HG03045 (cell line): ENCODE results near the gene CHMP1B.
"Not testable (repeated sequence)": the region's sequence is repeated elsewhere in the genome, so short reads cannot be mapped to it uniquely, and the experiment has no call there.

Source experiments
- ATAC-seq: cut with Tn5 transposase; IDR thresholded peaks from one replicate; pipeline ENCODE4 v1.9.1; 2021; ENCODE audit warnings: mild to moderate bottlenecking, moderate library complexity; ENCODE audit not compliant: unreplicated experiment

Gene CHMP1B

GRCh38 chr18:11866764-11867163, 15.6 kb downstream of the CHMP1B start:
- ATAC-seq: no peak

GRCh38 chr18:11868230-11868629, 17.0 kb downstream of the CHMP1B start:
- no peak for ATAC-seq

- ATAC-seq: no peak
These were observed 20.3 kb downstream of the CHMP1B start for GRCh38 chr18:11871501-11871900.

GRCh38 chr18:11872479-11873136, 21.4 kb downstream of the CHMP1B start:
- no peak for ATAC-seq

GRCh38 chr18:11873670-11874340, 22.6 kb downstream of the CHMP1B start:
- no peak for ATAC-seq

- no peak for ATAC-seq
These were observed 23.5 kb downstream of the CHMP1B start for GRCh38 chr18:11874676-11875075.

GRCh38 chr18:11877497-11878135, 26.4 kb downstream of the CHMP1B start:
- ATAC-seq: no peak

GRCh38 chr18:11880586-11881304, 29.5 kb downstream of the CHMP1B start:
- ATAC-seq: no peak

- ATAC-seq: no peak
These were observed 31.4 kb downstream of the CHMP1B start for GRCh38 chr18:11882636-11883035.

- no peak for ATAC-seq
These were observed 31.9 kb downstream of the CHMP1B start for GRCh38 chr18:11883153-11883552.

- ATAC-seq: no peak
These were observed 33.3 kb downstream of the CHMP1B start for GRCh38 chr18:11884396-11885030.

- ATAC-seq: no peak
These were observed 34.2 kb downstream of the CHMP1B start for GRCh38 chr18:11885278-11885947.

- no peak for ATAC-seq
These were observed 35.4 kb downstream of the CHMP1B start for GRCh38 chr18:11886577-11887110.

GRCh38 chr18:11887328-11888128, 36.3 kb downstream of the CHMP1B start:
- ATAC-seq: no peak

GRCh38 chr18:11888726-11889125, 37.5 kb downstream of the CHMP1B start:
- no peak for ATAC-seq

GRCh38 chr18:11889284-11889683, 38.1 kb downstream of the CHMP1B start:
- ATAC-seq: no peak

- no peak for ATAC-seq
These were observed 40.5 kb downstream of the CHMP1B start for GRCh38 chr18:11891737-11892136.

- ATAC-seq: not testable (repeated sequence)
These were observed 41.2 kb downstream of the CHMP1B start for GRCh38 chr18:11892438-11892837.

GRCh38 chr18:11897781-11898180, 46.6 kb downstream of the CHMP1B start:
- ATAC-seq: no peak
